ENCODE measurements around the gene GHRH. TPM values are rescaled to one million over a fixed set of nuclear protein-coding genes. Genes with fewer than 3 reads are reported as not detected.
A peak's percentile ranks its signal among the peaks of the same experiment; 100 is the strongest.

The GHRH gene
- total RNA-seq, 2 donors from 2014 or later: not detected

GRCh38 chr20:37219751-37220668 lies 41.6 kb downstream of the GHRH start:
- H3K36me3 Mint-ChIP-seq (ENCODE audit: insufficient read depth in 2 of 2): peaks cover 5 to 31% of the 10 kb centered on the region in 2 donors
- H3K4me1 Mint-ChIP-seq (ENCODE audit: low read depth): peaks cover 5% of the 10 kb centered on the region
- ATAC-seq (replicated peaks in 1 of 2) (no peak), DNase-seq (no peak)
- H3K27ac Mint-ChIP-seq: peak overlapping the region; percentile 36
- H3K9me3 Mint-ChIP-seq: no peaks in the 10 kb centered on the region
- no peaks in the 10 kb centered on the region for H3K27me3 Mint-ChIP-seq (ENCODE audit: low read depth)
- H3K4me3 Mint-ChIP-seq: no peak overlapping the region

- peak overlapping the region; percentile 15 for H3K27ac Mint-ChIP-seq
- no peaks in the 10 kb centered on the region for H3K9me3 Mint-ChIP-seq
- no peaks in the 10 kb centered on the region for H3K27me3 Mint-ChIP-seq (ENCODE audit: low read depth)
- no peak overlapping the region for H3K4me3 Mint-ChIP-seq
- DNase-seq (no peak), ATAC-seq (replicated peaks in 1 of 2) (no peak)
- peaks cover 5% of the 10 kb centered on the region for H3K4me1 Mint-ChIP-seq (ENCODE audit: low read depth)
- H3K36me3 Mint-ChIP-seq (ENCODE audit: insufficient read depth in 2 of 2): peaks cover 5 to 30% of the 10 kb centered on the region in 2 donors
Measured at GRCh38 chr20:37218976-37219375, 42.6 kb downstream of the GHRH start.

- no peak overlapping the region for H3K27ac Mint-ChIP-seq
- H3K9me3 Mint-ChIP-seq: no peaks in the 10 kb centered on the region
- no peaks in the 10 kb centered on the region for H3K27me3 Mint-ChIP-seq (ENCODE audit: low read depth)
- no peak for DNase-seq
- H3K4me1 Mint-ChIP-seq (ENCODE audit: low read depth): peaks cover 5% of the 10 kb centered on the region
- no peak overlapping the region for H3K4me3 Mint-ChIP-seq
- no peak for ATAC-seq (replicated peaks in 1 of 2)
- H3K36me3 Mint-ChIP-seq (ENCODE audit: insufficient read depth in 2 of 2): peaks cover 5 to 30% of the 10 kb centered on the region in 2 donors
Measured at GRCh38 chr20:37218441-37218840, 43.2 kb downstream of the GHRH start.

- Mint-ChIP-seq H3K36me3 (ENCODE audit: insufficient read depth in 2 of 2) (peaks cover 1 to 28% of the 10 kb centered on the region in 2 donors), H3K4me3 (no peak overlapping the region), H3K27ac (no peak overlapping the region), H3K4me1 (ENCODE audit: low read depth) (no peaks in the 10 kb centered on the region), H3K27me3 (ENCODE audit: low read depth) (no peaks in the 10 kb centered on the region), H3K9me3 (no peaks in the 10 kb centered on the region)
- ATAC-seq (replicated peaks in 1 of 2) (no peak), DNase-seq (no peak)
Measured at GRCh38 chr20:37209661-37210314, 51.8 kb downstream of the GHRH start.

GRCh38 chr20:37209193-37209592 lies 52.4 kb downstream of the GHRH start:
- H3K27ac Mint-ChIP-seq: no peak overlapping the region
- no peaks in the 10 kb centered on the region for H3K9me3 Mint-ChIP-seq
- H3K36me3 Mint-ChIP-seq (ENCODE audit: insufficient read depth in 2 of 2): peaks cover 1 to 33% of the 10 kb centered on the region in 2 donors
- ATAC-seq (replicated peaks in 1 of 2) (no peak), DNase-seq (no peak)
- no peak overlapping the region for H3K4me3 Mint-ChIP-seq
- H3K27me3 Mint-ChIP-seq (ENCODE audit: low read depth): no peaks in the 10 kb centered on the region
- no peaks in the 10 kb centered on the region for H3K4me1 Mint-ChIP-seq (ENCODE audit: low read depth)

- Mint-ChIP-seq H3K9me3 (no peaks in the 10 kb centered on the region), H3K4me1 (ENCODE audit: low read depth) (no peaks in the 10 kb centered on the region), H3K4me3 (no peak overlapping the region), H3K27ac (no peak overlapping the region), H3K36me3 (ENCODE audit: insufficient read depth in 2 of 2) (peaks cover 3 to 31% of the 10 kb centered on the region in 2 donors), H3K27me3 (ENCODE audit: low read depth) (no peaks in the 10 kb centered on the region)
- DNase-seq (no peak), ATAC-seq (replicated peaks in 1 of 2) (no peak)
Measured at GRCh38 chr20:37207171-37207570, 54.4 kb downstream of the GHRH start.

GRCh38 chr20:37205794-37206193 lies 55.8 kb downstream of the GHRH start:
- no peaks in the 10 kb centered on the region for H3K9me3 Mint-ChIP-seq
- DNase-seq: no peak
- H3K4me3 Mint-ChIP-seq: no peak overlapping the region
- no peaks in the 10 kb centered on the region for H3K27me3 Mint-ChIP-seq (ENCODE audit: low read depth)
- no peaks in the 10 kb centered on the region for H3K4me1 Mint-ChIP-seq (ENCODE audit: low read depth)
- H3K27ac Mint-ChIP-seq: peak overlapping the region; percentile 63
- ATAC-seq (replicated peaks in 1 of 2): no peak
- H3K36me3 Mint-ChIP-seq (ENCODE audit: insufficient read depth in 2 of 2): peaks cover 3 to 35% of the 10 kb centered on the region in 2 donors

- no peaks in the 10 kb centered on the region for H3K27me3 Mint-ChIP-seq (ENCODE audit: low read depth)
- no peak for ATAC-seq (replicated peaks in 1 of 2)
- no peak for DNase-seq
- H3K27ac Mint-ChIP-seq: peak overlapping the region; percentile 63
- H3K9me3 Mint-ChIP-seq: no peaks in the 10 kb centered on the region
- H3K36me3 Mint-ChIP-seq (ENCODE audit: insufficient read depth in 2 of 2): peaks cover 3 to 36% of the 10 kb centered on the region in 2 donors
- no peaks in the 10 kb centered on the region for H3K4me1 Mint-ChIP-seq (ENCODE audit: low read depth)
- no peak overlapping the region for H3K4me3 Mint-ChIP-seq
Measured at GRCh38 chr20:37205130-37205529, 56.5 kb downstream of the GHRH start.

- H3K36me3 Mint-ChIP-seq (ENCODE audit: insufficient read depth in 2 of 2): peaks cover 6 to 38% of the 10 kb centered on the region in 2 donors
- no peaks in the 10 kb centered on the region for H3K4me1 Mint-ChIP-seq (ENCODE audit: low read depth)
Measured at GRCh38 chr20:37204056-37204455, 57.6 kb downstream of the GHRH start.

GRCh38 chr20:37202267-37202943 lies 59.2 kb downstream of the GHRH start:
- ATAC-seq (replicated peaks in 1 of 2) (no peak), DNase-seq (peak; percentile 9 to 26)
- no peaks in the 10 kb centered on the region for H3K27me3 Mint-ChIP-seq (ENCODE audit: low read depth)
- no peaks in the 10 kb centered on the region for H3K9me3 Mint-ChIP-seq
- H3K36me3 Mint-ChIP-seq (ENCODE audit: insufficient read depth in 2 of 2): peaks cover 8 to 38% of the 10 kb centered on the region in 2 donors
- H3K27ac Mint-ChIP-seq: no peak overlapping the region
- no peaks in the 10 kb centered on the region for H3K4me1 Mint-ChIP-seq (ENCODE audit: low read depth)
- H3K4me3 Mint-ChIP-seq: no peak overlapping the region

More at GRCh38 chr20:37204056-37204455, 57.6 kb downstream of the GHRH start:
- ATAC-seq (replicated peaks in 1 of 2): no peak
- no peak overlapping the region for H3K27ac Mint-ChIP-seq
- no peaks in the 10 kb centered on the region for H3K27me3 Mint-ChIP-seq (ENCODE audit: low read depth)
- no peaks in the 10 kb centered on the region for H3K9me3 Mint-ChIP-seq
- no peak for DNase-seq
- no peak overlapping the region for H3K4me3 Mint-ChIP-seq

GRCh38 chr20:37201827-37202162 lies 59.8 kb downstream of the GHRH start:
- Mint-ChIP-seq H3K27me3 (ENCODE audit: low read depth) (no peaks in the 10 kb centered on the region), H3K9me3 (no peaks in the 10 kb centered on the region), H3K27ac (no peak overlapping the region), H3K4me1 (ENCODE audit: low read depth) (peaks cover 5% of the 10 kb centered on the region), H3K36me3 (ENCODE audit: insufficient read depth in 2 of 2) (peaks cover 7 to 39% of the 10 kb centered on the region in 2 donors), H3K4me3 (no peak overlapping the region)
- ATAC-seq (replicated peaks in 1 of 2) (no peak), DNase-seq (no peak)
